Osteocyte (in vitro differentiated cells): ENCODE measurements around the gene FNDC3B. TPM values are rescaled to one million over a fixed set of nuclear protein-coding genes. Genes with fewer than 3 reads are reported as not detected.

Experiments
- DNase-seq: peaks from one replicate; pipeline ENCODE4 v3.0.0; 2021; ENCODE audit warnings: mixed read lengths; ENCODE audit not compliant: unreplicated experiment; ENCODE audit errors: extremely low spot score
- H3K27ac Mint-ChIP-seq: one replicate; pipeline ENCODE4 v1.8.0; 2021; ENCODE audit warnings: mild to moderate bottlenecking, mixed read lengths; ENCODE audit not compliant: unreplicated experiment
- H3K27me3 Mint-ChIP-seq: one replicate; pipeline ENCODE4 v1.8.0; 2021; ENCODE audit warnings: mixed read lengths; ENCODE audit not compliant: unreplicated experiment
- H3K36me3 Mint-ChIP-seq: one replicate; pipeline ENCODE4 v1.8.0; 2021; ENCODE audit warnings: mixed read lengths; ENCODE audit not compliant: unreplicated experiment
- H3K4me1 Mint-ChIP-seq: one replicate; pipeline ENCODE4 v1.8.0; 2021; ENCODE audit warnings: mixed read lengths; ENCODE audit not compliant: unreplicated experiment
- H3K4me3 Mint-ChIP-seq: one replicate; pipeline ENCODE4 v1.8.0; 2021; ENCODE audit warnings: mild to moderate bottlenecking, moderate library complexity, mixed read lengths; ENCODE audit not compliant: unreplicated experiment
- H3K9me3 Mint-ChIP-seq: one replicate; pipeline ENCODE4 v1.8.0; 2021; ENCODE audit warnings: mixed read lengths; ENCODE audit not compliant: unreplicated experiment
- total RNA-seq: library from RNA; stranded (reverse); gene quantifications from 2 replicates; pipeline ENCODE4 v1.2.1, GENCODE V29; 2021
- TF ChIP-seq, protein P1 (sequence below): fragments of 200-600 bp; sonication (generic); IDR thresholded peaks from 2 replicates; pipeline ENCODE4 v1.5.0; 2021; ENCODE audit warnings: antibody characterized with exemption, mild to moderate bottlenecking, moderate library complexity

FNDC3B gene
- total RNA-seq, 1 donor from 2014 or later = 240 TPM

DNA sequence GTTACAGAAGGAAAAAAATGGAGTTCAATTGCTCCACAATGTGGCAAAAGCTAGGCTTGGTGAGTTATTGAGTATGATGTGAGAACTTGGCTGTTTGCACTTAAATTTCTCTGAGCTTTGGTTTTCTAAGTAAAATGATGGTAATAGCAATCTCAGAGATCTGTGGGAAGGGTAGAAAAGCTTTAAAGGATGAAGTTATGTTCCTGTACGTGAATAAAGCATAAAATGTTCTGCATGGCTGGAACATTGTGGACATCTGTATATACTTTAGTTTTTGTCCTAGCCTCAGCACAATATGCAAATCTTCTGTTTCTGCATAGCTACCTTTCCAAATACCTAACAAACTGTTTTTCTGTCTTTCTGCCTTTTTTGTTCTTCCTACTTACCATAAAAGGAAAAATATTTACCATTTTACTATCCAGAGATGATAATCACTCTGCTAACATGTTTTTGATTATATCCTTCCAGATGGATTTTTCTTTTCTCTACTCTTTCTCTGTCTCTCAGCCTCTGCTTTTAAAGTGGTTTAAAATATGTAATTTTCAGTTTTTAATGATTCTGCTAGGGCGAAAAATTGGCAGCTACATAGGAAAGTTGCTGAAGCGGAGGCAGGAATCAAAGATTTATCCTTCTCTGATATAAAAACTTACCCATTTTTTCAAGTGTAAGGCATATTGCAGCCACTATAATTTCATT, 188.1 kb downstream of the FNDC3B start:
- peaks cover 37% of the 10 kb centered on the region for H3K36me3 Mint-ChIP-seq
- no peak overlapping the region for H3K27ac Mint-ChIP-seq
- TF ChIP-seq, protein P1, sequence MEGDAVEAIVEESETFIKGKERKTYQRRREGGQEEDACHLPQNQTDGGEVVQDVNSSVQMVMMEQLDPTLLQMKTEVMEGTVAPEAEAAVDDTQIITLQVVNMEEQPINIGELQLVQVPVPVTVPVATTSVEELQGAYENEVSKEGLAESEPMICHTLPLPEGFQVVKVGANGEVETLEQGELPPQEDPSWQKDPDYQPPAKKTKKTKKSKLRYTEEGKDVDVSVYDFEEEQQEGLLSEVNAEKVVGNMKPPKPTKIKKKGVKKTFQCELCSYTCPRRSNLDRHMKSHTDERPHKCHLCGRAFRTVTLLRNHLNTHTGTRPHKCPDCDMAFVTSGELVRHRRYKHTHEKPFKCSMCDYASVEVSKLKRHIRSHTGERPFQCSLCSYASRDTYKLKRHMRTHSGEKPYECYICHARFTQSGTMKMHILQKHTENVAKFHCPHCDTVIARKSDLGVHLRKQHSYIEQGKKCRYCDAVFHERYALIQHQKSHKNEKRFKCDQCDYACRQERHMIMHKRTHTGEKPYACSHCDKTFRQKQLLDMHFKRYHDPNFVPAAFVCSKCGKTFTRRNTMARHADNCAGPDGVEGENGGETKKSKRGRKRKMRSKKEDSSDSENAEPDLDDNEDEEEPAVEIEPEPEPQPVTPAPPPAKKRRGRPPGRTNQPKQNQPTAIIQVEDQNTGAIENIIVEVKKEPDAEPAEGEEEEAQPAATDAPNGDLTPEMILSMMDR = no peak
- H3K4me1 Mint-ChIP-seq = peaks cover 31% of the 10 kb centered on the region
- no peaks in the 10 kb centered on the region for H3K9me3 Mint-ChIP-seq
- peak overlapping the region; percentile 26 for H3K4me3 Mint-ChIP-seq
- H3K27me3 Mint-ChIP-seq = no peaks in the 10 kb centered on the region
- DNase-seq = no peak

- TF ChIP-seq, protein P1 = no peak
- H3K4me3 Mint-ChIP-seq = no peak overlapping the region
- H3K4me1 Mint-ChIP-seq = peaks cover 25% of the 10 kb centered on the region
- no peak for DNase-seq
- H3K36me3 Mint-ChIP-seq = peaks cover 39% of the 10 kb centered on the region
- H3K27me3 Mint-ChIP-seq = no peaks in the 10 kb centered on the region
- no peak overlapping the region for H3K27ac Mint-ChIP-seq
- H3K9me3 Mint-ChIP-seq = no peaks in the 10 kb centered on the region
Observed at GRCh38 chr3:172228036-172228415, 188.6 kb downstream of the FNDC3B start.

DNA sequence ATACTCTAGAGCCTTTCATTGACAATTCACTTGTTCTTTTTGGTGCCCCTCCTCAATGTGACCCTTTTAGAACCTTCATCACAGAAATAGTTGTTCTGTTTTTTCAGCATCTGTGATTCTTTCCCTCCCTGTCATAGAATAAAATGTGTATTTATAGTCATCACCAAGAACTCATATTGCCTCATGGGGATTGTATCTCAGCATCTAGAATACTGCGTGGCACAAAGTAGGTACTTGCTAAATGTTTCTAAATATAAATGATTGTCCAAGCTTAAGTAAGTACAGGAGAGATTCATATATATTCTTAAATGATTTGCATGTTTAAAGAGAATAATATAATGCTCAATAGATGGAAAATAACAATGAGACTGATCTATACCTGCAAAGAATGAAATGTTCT, 190.1 kb downstream of the FNDC3B start:
- TF ChIP-seq, protein P1 = no peak
- Mint-ChIP-seq H3K36me3 (peaks cover 45% of the 10 kb centered on the region), H3K4me3 (no peak overlapping the region), H3K27ac (no peak overlapping the region), H3K9me3 (no peaks in the 10 kb centered on the region), H3K4me1 (peaks cover 19% of the 10 kb centered on the region), H3K27me3 (no peaks in the 10 kb centered on the region)
- no peak for DNase-seq

GRCh38 chr3:172231318-172231901, 192.0 kb downstream of the FNDC3B start:
- TF ChIP-seq, protein P1 = no peak
- peaks cover 49% of the 10 kb centered on the region for H3K36me3 Mint-ChIP-seq
- peaks cover 11% of the 10 kb centered on the region for H3K4me1 Mint-ChIP-seq
- DNase-seq = no peak
- H3K27me3 Mint-ChIP-seq = no peaks in the 10 kb centered on the region
- no peaks in the 10 kb centered on the region for H3K9me3 Mint-ChIP-seq
- no peak overlapping the region for H3K27ac Mint-ChIP-seq
- H3K4me3 Mint-ChIP-seq = no peak overlapping the region

DNA sequence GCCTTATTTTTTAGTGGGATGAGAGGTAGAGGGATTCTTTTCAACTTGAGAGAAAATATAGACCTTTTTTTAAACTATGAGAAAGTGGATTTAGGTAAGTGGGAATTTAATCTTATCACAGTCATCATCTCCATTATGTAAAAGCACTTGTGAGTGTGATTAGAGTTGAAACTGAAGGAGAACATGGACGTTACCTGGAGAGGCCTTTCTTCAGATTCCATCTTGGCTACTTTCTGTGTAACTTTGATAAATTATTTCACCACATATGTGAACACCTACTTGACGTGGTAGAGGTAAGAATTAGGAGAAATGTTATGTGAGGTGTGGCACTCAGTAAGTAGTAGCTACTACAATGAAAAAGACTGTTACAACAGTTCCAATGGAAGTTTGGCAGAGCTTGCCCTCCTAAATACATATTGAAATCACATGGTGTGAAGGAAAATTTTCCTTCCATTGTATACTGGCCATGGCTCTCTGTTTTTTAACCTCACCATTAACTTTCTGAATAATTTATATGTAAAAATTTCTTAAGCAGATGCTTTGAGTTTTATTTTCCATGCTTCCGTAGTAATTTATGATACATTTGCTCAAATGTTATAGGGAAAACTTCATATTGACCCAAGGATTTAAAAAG, 193.3 kb downstream of the FNDC3B start:
- H3K27ac Mint-ChIP-seq = no peak overlapping the region
- peaks cover 43% of the 10 kb centered on the region for H3K36me3 Mint-ChIP-seq
- no peaks in the 10 kb centered on the region for H3K27me3 Mint-ChIP-seq
- no peak overlapping the region for H3K4me3 Mint-ChIP-seq
- TF ChIP-seq, protein P1 = no peak
- no peak for DNase-seq
- H3K4me1 Mint-ChIP-seq = peaks cover 11% of the 10 kb centered on the region
- H3K9me3 Mint-ChIP-seq = no peaks in the 10 kb centered on the region
